ENCODE measurements around the gene NEK7.
"Not testable (repeated sequence)": the region's sequence is repeated elsewhere in the genome, so short reads cannot be mapped to it uniquely, and the experiment has no call there.

Gene NEK7

DNA sequence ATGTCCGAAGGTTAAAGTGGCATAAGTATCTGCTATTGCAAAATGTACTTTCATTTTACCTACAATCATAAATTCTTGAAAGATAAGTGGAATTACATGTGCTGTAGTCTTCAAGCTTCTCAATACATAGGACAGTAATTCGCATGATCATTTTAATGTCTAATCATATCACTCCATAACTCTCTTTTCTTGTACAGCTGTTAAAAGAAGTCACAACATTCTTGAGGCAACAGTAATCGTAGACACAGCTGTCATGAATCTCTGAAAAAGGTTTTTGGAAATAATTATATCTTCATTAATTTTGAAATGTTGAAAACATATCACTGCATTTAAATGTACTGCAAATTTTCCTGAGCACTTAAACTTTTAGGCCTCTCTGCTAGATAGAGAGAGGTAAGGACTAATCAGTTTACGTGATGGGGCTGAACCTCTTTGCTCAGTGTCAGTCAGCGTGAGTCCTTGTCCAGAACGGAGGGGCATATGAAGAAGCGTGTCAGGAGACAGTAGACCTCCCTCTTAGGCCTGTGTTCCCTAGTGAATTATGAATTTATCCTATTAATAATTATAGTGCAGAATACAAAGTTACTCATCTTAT lies 133.4 kb downstream of the NEK7 start:
- DNase-seq (ENCODE audit: low read depth in 2 of 3, low spot score in 2 of 3) = no peak

- DNase-seq (ENCODE audit: low read depth in 2 of 3, low spot score in 2 of 3) = no peak
These were observed 134.2 kb downstream of the NEK7 start for GRCh38 chr1:198291036-198291435.

DNA sequence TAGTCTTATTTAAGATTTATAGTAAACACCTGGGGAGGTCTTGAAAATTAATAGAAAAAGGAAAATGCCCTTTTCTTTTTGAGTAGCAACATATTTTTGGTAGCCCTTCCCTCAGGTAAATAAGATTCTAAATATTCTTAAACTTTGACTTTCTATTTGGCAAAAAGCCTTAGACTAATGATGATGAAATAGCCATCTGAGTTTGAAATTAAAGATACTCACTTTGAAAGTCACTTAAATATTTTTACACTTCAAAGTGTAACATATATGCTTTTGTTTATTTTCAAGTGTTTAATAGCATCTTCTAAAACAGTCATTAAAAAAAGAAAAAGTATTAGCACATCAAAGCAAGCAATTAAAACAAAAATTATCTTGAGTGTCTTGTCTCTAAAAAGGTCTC lies 135.1 kb downstream of the NEK7 start:
- no peak for DNase-seq (ENCODE audit: low read depth in 2 of 3, low spot score in 2 of 3)

GRCh38 chr1:198295225-198295624 lies 138.4 kb downstream of the NEK7 start:
- DNase-seq (ENCODE audit: low read depth in 2 of 3, low spot score in 2 of 3) = no peak

DNA sequence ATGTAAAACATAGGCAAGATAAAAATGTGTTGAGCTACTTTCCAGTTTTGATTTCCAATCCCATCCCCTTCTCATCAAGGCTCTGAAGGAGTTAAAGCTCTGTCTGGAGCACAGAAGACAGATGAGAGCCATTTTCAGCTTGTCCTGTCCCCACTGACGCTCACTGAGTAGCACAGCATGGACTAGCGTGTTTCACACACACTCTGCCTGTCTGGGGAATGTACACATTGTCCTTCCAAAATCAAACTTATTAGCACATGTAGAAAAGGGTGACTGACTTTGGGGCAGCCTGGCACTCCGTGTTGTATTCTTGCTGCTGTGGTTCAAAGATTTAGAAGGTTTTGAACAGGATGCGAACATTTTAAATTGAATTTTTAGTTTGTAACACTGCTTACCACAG lies 139.2 kb downstream of the NEK7 start:
- no peak for DNase-seq (ENCODE audit: low read depth in 2 of 3, low spot score in 2 of 3)

GRCh38 chr1:198297281-198297680 lies 140.5 kb downstream of the NEK7 start:
- no peak for DNase-seq (ENCODE audit: low read depth in 2 of 3, low spot score in 2 of 3)

DNA sequence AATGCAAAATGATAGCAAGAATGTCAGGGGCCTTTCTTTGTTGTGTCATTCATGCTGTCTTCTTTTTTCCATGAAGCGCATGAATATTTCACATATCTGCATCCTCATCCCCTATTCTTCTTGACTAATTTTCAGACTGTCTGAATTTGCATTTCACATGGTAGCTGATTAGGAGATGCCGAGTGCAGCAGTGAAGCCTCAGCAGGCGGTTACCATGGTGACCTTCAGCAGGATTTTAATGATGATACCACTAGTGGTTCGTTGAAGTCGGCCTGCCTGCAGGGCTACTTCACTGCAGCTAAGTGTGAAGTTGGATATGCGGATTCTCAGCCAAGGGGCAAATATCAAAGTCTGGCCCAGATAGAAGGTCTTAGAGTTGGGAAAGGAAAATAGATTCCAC lies 141.8 kb downstream of the NEK7 start:
- DNase-seq (ENCODE audit: low read depth in 2 of 3, low spot score in 2 of 3) = no peak

- no peak for DNase-seq (ENCODE audit: low read depth in 2 of 3, low spot score in 2 of 3)
These were observed 143.7 kb downstream of the NEK7 start for GRCh38 chr1:198300451-198300850.

- no peak for DNase-seq (ENCODE audit: low read depth in 2 of 3, low spot score in 2 of 3)
These were observed 147.6 kb downstream of the NEK7 start for GRCh38 chr1:198304431-198304830.

DNA sequence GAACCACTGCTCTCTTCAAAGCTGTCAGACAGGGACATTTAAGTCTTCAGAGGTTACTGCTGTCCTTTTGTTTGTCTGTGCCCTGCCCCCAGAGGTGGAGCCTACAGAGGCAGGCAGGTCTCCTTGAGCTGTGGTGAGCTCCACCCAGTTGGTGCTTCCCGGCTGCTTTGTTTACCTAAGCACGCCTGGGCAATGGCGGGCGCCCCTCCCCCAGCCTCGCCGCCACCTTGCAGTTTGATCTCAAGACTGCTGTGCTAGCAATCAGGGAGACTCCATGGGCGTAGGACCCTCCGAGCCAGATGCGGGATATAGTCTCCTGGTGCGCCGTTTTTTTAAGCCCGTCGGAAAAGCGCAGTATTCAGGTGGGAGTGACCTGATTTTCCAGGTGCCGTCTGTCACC lies 158.0 kb downstream of the NEK7 start:
- not testable (repeated sequence) for DNase-seq (ENCODE audit: low read depth in 2 of 3, low spot score in 2 of 3)

DNA sequence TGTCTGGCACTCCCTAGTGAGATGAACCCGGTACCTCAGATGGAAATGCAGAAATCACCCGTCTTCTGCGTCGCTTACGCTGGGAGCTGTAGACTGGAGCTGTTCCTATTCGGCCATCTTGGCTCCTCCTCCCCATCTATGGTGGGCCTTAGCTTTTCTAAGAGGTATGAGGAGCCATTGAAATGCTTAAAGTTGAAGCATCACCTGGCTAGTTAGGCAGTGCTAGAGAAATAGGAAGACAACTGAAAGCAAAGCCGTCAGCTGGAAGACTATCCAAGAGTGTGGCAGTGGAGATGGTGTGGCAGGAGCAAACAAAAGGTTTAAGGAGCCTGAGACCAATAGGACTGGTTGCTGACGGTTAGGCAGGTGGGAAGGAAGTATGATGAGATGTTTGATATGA lies 158.5 kb downstream of the NEK7 start:
- DNase-seq (ENCODE audit: low read depth in 2 of 3, low spot score in 2 of 3) = not testable (repeated sequence)

- no peak for DNase-seq (ENCODE audit: low read depth in 2 of 3, low spot score in 2 of 3)
These were observed 159.8 kb downstream of the NEK7 start for GRCh38 chr1:198316546-198317100.

GRCh38 chr1:198318085-198318484 lies 161.3 kb downstream of the NEK7 start:
- DNase-seq (ENCODE audit: low read depth in 2 of 3, low spot score in 2 of 3) = no peak

GRCh38 chr1:198320759-198321158 lies 164.0 kb downstream of the NEK7 start:
- DNase-seq (ENCODE audit: low read depth in 2 of 3, low spot score in 2 of 3) = no peak

- no peak for DNase-seq (ENCODE audit: low read depth in 2 of 3, low spot score in 2 of 3)
These were observed 169.4 kb downstream of the NEK7 start for GRCh38 chr1:198326232-198326631.

GRCh38 chr1:198326915-198327314 lies 170.1 kb downstream of the NEK7 start:
- DNase-seq (ENCODE audit: low read depth in 2 of 3, low spot score in 2 of 3) = no peak

DNA sequence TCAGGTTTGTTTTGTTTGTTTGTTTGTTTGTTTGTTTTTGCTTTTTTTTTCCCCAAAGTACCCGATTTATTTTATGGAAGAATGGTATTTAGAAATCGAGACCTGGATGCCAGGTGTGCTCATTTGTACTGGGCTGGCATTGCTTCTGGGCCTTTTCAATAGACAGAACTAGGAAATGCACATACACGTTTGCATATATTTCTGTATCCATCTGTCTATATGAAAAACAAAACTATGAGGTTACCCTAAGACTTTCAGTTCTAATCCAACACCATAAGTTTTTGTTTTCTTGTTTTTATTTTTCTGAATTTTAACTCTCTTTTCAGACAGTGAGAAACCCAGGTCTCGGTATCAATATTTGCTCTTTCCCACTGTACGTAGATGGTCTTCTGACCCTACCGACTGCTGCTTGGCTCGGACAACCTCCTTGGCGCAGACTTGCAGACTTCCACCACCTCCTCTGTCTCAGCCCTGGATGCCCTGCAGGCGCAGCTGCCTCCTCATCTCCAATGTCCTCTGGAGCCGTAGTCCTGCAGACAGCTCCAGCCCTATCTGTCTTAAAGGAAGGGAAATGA lies 171.7 kb downstream of the NEK7 start:
- no peak for DNase-seq (ENCODE audit: low read depth in 2 of 3, low spot score in 2 of 3)

GRCh38 chr1:198330982-198331615 lies 174.3 kb downstream of the NEK7 start:
- DNase-seq (ENCODE audit: low read depth in 2 of 3, low spot score in 2 of 3) = no peak

GRCh38 chr1:198333744-198334143 lies 176.9 kb downstream of the NEK7 start:
- DNase-seq (ENCODE audit: low read depth in 2 of 3, low spot score in 2 of 3) = no peak

DNA sequence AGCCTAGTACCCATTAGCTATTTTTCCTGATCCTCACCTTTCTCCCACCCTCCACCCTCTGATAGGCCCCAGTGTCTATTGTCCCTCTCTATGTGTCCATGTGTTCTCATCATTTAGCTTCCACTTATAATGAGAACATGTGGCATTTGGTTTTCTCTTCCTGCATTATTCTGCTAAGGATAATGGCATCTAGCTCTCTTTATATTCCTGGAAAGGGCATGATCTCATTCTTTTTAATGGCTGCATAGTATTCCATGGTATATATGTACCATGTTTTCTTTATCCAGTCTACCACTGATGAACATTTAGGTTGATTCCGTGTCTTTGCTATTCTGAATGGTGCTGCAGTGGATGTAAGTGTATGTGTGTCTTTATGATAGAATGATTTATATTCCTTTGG lies 178.9 kb downstream of the NEK7 start:
- no peak for DNase-seq (ENCODE audit: low read depth in 2 of 3, low spot score in 2 of 3)

DNA sequence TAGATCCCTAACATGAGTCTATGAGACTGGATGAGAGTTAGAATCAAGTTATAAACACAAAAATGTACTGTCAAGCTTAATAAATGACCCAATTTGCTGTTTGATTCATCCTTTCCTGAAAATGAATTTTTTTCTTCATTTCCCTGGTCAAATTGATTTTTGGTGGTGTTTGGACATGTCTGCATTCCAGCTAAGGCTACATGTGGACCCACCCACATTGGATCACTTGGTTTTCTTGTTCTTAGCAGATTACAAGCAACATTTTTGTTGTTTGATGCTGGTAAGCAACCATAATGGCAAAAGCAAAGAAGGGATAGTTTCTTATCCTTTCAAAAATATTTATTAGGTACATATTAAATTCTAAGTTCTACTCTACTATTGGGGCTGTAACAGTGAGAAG lies 181.1 kb downstream of the NEK7 start:
- no peak for DNase-seq (ENCODE audit: low read depth in 2 of 3, low spot score in 2 of 3)

DNA sequence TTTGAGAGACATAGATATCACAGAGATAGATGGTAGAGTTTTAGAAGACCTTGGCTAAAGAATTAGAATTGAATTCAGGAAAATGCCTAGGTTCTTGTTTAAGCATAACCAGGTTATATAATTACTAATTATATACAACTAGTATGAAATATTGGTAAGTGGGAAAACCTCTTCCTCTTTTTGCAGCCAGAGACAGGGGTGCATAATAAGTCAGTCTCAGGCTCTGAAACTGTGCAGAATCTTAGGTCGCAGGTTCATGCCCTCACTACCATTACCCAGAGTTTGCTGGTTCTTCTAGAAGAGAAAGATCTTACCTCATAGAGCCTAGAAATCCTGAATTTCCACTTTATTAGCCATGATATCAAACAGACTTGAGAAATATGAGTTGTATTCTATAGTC lies 183.3 kb downstream of the NEK7 start:
- DNase-seq (ENCODE audit: low read depth in 2 of 3, low spot score in 2 of 3) = no peak

DNA sequence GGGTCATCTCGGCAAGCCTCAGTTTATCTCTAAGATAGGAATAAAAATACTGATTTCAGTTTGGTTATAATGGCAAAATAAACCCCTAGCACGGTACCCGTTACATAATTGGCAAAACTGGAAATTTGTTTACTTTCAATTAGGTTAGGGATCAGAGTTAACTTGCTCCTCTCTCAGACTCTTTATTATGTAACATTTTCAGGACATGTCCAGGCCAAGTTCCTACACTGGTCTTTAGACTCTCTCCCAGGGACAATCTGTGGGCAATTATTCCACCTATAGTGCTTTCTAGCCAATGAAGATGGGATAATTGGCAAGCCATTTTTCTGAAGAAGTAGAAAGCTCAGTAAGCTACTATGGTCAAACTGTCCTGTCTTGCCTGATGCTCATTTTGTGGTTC lies 189.4 kb downstream of the NEK7 start:
- DNase-seq (ENCODE audit: low read depth in 2 of 3, low spot score in 2 of 3) = no peak
